Epidermal melanocyte (primary cell): Measurements from ENCODE around the gene TM7SF2.
"Not testable (repeated sequence)": the region's sequence is repeated elsewhere in the genome, so short reads cannot be mapped to it uniquely, and the experiment has no call there.

Experiments used
- DNase-seq: peaks from one replicate; pipeline ENCODE4 v3.0.0; 2011; ENCODE audit warnings: low spot score; ENCODE audit not compliant: insufficient read length

The TM7SF2 gene

GRCh38 chr11:65129649-65130441, 18.2 kb downstream of the TM7SF2 start:
- DNase-seq, result no peak

DNA sequence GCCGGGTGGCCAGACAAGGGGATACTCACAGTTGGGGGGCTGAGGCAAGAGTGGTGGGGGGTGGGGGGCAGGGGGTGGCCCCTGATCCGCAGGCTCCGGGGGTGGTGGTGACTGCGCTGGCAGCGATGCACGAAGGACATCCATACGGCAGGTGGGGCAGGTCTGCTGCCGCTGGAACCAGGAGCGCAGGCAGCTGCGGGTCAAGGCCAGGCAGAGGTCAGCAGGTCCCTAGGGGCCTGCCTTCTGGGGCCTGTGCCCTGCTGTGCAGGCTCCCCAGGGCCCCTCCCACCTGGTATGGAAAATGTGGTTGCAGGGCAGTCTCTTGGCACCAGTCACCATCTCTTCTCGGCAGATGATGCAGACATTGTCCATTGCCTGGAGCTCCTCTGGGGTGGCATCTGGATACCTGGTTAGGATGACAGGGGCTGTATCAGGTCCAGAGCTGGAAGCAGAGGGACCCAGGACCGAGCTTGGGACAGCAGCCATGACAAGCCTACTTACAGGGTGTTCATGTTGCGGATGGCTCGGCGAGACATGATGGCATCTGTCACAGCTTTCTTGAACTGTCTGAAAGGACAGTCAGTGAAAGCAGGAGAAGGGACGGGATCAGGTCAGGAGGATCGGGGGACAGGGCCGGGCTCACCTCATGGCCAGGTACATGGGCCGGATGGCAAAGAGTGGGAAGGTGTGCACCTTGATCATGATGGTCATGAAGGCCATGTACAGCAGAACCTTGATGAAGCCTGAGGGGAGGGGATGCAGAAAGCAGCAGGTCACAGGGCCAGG, 19.2 kb downstream of the TM7SF2 start:
- no peak for DNase-seq

GRCh38 chr11:65131417-65131776, 19.7 kb downstream of the TM7SF2 start:
- no peak for DNase-seq

DNA sequence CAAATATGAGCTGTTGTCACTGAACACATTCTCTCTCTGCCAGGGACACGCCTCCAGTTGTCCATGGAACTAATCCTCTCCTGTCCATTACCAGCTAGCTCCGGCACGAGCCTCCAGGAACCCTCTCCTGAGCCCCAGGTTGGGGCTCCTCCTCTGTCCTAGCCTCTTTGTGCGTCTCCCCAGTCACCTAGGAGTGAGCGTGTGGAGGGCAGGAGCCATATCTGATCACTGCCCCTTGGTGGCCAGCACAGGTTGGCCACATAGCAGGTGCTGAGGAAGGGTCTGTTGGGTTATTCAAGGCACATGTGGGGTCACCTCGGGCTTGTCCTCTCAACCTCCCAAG, 20.2 kb downstream of the TM7SF2 start:
- DNase-seq, result no peak

GRCh38 chr11:65132238-65132987, 20.7 kb downstream of the TM7SF2 start:
- no peak for DNase-seq

DNA sequence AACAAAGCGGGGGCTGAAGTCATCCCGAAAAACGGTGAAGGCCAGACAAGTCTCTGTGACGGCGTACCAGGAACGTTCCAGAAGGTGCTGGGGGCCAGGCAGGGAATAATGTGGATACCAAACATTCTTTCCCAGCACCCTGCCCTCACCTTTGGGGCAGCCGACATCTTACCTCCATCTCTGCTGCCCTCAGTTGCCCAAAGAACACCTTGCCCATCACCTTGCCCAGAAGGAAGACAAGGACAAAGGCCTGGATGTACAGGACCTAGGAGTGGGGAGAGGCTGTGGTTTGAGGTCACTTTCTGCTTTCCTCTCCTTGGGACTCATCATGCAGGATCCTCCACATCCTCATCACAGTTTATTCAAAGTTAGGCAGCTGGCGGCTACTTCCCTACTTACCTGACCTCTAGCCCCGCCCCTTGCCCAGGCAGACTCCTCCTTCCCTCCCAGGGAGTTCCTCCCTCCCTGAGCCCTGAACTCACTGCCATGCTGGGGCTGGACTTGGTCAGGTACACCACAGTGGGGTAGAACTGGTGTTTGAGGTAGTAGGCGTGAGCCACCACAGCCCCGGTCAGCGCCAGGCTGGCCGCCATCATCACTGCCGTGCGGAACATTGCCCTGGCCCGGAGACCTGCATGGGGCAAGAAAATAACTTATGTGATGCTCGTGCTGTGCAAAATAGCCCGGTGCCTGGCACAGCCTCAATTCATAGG, 21.5 kb downstream of the TM7SF2 start:
- no peak for DNase-seq

- no peak for DNase-seq
Observed at GRCh38 chr11:65133724-65134123, 22.1 kb downstream of the TM7SF2 start.

DNA sequence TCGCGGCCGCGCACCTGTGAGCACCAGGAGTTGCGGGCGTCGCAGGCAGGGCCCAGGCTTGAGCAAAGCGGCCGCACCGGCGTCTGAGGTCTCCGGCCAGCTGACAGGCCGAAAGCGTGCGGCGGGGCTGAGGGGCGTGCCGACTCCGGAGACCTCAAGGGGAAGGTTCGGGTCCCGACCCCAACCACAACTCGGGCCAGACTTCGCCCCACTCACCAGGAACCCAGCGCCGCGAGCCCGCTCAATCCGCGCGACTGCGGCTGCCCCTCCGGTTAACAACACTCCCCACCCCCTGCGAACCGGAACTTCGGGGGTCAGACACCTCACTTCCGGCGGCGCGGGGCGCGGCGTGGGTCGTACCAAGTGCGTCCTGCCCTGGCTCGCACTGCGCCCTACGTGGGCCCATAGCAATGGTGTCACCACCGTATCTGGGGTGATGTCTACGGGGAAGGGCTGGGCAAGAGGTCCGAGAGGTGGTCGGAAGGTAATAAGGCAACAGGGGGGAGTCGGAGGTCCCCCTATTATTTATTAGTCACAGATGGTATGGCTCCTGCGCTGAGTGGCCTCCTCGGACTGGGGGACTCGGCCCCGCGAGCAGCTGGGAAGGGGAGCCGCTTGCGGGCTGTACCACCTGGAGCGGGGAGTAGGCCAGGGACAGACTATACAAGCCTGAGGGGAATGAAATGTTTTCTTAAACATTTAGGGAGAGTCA, 22.7 kb downstream of the TM7SF2 start, which contains the start of gene SYVN1:
Gene SYVN1 (minus strand): TSS at position 280 of the 712 bp plus-strand sequence. CDS start 918 bp downstream, outside the sequence.
- DNase-seq, result peak; percentile 93

DNA sequence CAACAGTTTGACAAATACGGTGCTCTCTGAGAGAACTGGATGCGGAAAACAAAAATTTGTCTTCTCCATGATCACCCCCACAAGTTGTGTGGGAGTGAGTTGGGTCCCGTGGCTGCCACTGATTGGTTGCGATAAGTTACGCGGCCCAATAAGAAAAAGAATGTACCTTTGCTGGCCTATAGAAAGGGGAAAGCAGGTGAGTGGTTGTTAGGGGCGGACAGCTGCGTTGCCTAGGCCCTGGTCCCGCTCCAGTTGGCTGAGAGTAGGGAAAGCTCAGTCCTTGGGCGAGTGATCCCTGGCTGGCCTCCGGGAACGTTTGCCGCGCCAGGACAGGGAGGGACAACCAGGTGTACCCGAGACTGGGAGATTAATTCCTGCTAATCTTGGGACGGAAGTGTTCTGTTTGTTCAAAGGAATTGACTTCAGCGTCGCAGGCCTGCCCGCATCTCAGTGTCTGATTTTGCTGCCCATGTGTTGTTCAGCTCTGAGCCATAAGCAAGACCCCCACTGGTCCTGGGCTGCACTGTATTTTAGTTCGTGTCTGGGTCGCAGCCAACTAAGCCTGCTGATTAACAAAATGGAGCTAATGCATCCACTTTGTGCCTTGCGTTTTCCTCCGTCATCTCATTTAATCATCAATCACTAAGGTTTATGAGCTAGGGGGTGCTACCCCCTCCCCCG, 23.4 kb downstream of the TM7SF2 start:
- peak; percentile 98 for DNase-seq

DNA sequence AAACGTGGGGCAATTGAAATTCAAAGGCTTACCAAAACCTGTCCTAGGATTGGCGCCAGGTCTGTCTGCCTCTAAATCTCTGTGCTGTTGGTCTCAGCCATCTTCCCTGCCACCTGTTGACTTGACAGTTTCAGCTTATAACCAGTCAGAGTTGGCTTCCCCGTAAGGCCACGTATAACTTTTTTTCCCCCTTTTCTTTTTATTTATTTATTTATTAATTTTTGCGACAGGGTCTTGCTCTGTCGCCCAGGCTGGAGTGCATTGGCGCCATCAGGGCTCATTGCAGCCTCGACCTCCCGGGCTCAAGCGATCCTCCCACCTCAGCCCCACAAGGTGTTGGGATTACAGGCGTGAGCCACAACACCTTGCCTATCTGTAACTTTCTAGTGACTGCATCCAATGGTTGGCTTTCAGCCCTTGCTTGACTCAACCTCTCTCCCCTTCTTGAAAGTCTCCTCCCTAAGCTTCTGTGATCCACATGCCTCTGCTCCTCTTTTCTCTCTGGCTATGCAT, 24.0 kb downstream of the TM7SF2 start:
- no peak for DNase-seq

DNA sequence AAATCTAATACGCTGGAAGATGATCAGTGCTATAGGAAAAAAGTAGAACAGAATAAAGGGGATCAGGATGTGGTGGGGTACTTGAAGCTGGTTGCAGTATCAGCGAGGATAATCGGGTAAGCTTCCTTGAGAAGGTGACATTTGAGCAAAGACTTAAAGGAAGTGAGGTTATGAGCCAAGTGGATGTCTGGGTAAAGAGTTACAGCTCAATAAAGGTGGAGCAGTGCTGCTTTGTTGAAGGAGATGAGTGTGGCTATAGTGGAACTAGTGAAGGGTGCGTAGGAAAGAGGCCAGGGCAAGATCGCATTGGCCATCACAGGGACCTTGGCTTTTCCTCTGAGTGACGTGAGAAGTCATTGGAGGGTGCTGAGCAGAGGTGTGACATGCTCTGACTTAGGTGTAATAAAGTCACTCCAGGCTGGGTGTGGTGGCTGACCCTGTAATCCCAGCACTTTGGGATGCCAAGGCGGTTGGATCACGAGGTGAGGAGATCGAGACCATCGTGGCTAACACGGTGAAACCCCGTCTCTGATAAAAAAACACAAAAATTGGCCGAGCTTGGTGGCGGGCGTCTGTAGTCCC, 24.9 kb downstream of the TM7SF2 start:
- DNase-seq, result no peak

GRCh38 chr11:65141896-65142494, 30.3 kb downstream of the TM7SF2 start:
- DNase-seq, result no peak

DNA sequence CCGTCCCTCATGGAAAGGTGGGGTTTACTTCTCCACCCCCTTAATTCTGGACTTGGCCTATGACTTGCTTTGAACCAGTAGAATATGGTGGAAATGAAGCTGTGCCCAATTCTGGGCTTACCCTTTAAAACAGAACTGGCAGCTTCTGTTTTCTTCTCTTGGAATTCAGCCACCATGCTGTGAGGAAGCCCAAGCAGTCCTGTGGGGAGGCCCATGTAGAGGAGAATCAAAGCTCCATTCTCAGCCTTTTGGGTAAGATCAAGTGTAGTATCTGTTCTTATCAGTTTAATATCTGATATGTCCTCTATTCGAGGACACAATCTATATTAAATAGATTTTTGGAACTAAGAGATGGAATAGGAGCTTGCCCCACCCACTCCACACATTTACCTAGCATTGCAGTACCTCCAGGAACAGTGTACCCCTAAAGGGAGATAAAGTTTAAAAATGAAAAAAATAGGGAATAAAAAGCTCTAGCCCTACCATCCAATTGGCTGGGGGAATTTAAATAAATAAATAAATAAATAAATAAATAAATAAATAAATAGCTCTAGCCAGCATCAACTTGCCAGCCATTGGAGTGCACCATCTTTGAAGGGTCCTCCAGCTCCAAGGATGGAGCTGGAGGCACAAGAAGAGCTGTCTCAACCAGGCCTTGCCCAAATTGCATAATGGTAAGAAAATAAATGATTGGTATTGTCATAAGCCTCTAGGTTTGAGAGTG, 35.8 kb downstream of the TM7SF2 start:
- DNase-seq, result no peak

- DNase-seq, result no peak
Observed at GRCh38 chr11:65148657-65149056, 37.0 kb downstream of the TM7SF2 start.

GRCh38 chr11:65150131-65150508, 38.4 kb downstream of the TM7SF2 start:
- DNase-seq, result not testable (repeated sequence)

- peak; percentile 35 for DNase-seq
Observed at GRCh38 chr11:65150509-65151299, 39.0 kb downstream of the TM7SF2 start.

- DNase-seq, result no peak
Observed at GRCh38 chr11:65151331-65151899, 39.7 kb downstream of the TM7SF2 start.
